GM12891 (cell line): ENCODE measurements around the gene EGFL8.

ENCODE experiments used
- DNase-seq: peaks from one replicate; pipeline ENCODE4 v3.0.0; 2011; ENCODE audit warnings: low spot score; ENCODE audit not compliant: insufficient read length
- FAIRE-seq: peaks from 2 replicates; lab custom pipeline; 2011; peaks lifted over from hg19 to GRCh38; lab: Jason Lieb, UNC
- PAX5 ChIP-seq: IDR thresholded peaks from 2 replicates; pipeline ENCODE4 v1.6.1; 2011; ENCODE audit warnings: low read length, moderate library complexity, mild to moderate bottlenecking; ENCODE audit not compliant: insufficient read depth, severe bottlenecking
- POLR2A ChIP-seq: IDR thresholded peaks from 2 replicates; pipeline ENCODE4 v1.6.1; 2011; ENCODE audit warnings: low read depth, low read length, control low read depth
- POLR2AphosphoS5 ChIP-seq: IDR thresholded peaks from 2 replicates; pipeline ENCODE4 v1.6.1; 2011; ENCODE audit warnings: low read depth, low read length, control low read depth
- POU2F2 ChIP-seq: IDR thresholded peaks from 2 replicates; pipeline ENCODE4 v1.6.1; 2011; ENCODE audit warnings: low read depth, mild to moderate bottlenecking, control low read depth, low read length, moderate library complexity
- SPI1 ChIP-seq: IDR thresholded peaks from 2 replicates; pipeline ENCODE4 v1.6.1; 2011; ENCODE audit warnings: low read depth, low read length, control low read depth
- TAF1 ChIP-seq: IDR thresholded peaks from 2 replicates; pipeline ENCODE4 v1.6.1; 2011; ENCODE audit warnings: low read depth, low read length, control low read depth

EGFL8 gene

DNA sequence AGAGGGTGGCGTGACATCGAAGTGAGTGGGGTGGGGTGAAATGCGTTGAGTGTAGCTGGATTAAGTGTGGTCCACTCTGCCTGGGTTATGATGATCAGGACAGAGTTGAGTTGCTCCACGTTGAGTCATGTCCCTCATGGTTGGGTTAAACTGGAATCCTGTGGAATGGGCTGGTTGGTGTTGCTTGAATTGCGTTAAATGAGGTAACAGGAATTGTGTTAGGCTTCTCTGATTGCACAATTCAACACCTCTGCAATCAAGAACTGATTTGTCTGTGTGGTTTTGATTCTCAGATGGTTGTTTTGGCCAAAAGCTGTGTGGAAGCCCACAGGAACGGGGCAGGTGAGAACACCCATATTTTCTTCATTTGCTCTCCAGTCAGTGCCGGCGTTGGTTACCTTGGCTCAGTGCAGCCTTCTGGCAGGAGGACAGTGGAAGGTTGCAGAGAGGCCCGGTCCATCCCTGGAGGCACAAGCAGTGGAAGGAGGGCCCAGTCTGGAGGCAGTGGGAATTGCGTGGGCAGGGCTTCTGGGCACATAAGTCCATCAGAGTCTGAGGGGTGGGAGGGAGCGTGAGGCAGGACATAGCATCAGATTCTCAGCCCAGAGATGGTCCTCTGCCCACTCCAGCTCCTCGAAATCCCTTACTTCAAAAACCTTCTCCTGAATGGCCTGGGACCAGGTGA lies 47.8 kb downstream of the EGFL8 start:
- no peak for DNase-seq
- FAIRE-seq: no peak
- no peak for TF ChIP-seq POLR2AphosphoS5
- no peak for TF ChIP-seq POU2F2
- TF ChIP-seq PAX5: no peak
- no peak for TF ChIP-seq TAF1
- TF ChIP-seq SPI1: no peak
- TF ChIP-seq POLR2A: no peak

DNA sequence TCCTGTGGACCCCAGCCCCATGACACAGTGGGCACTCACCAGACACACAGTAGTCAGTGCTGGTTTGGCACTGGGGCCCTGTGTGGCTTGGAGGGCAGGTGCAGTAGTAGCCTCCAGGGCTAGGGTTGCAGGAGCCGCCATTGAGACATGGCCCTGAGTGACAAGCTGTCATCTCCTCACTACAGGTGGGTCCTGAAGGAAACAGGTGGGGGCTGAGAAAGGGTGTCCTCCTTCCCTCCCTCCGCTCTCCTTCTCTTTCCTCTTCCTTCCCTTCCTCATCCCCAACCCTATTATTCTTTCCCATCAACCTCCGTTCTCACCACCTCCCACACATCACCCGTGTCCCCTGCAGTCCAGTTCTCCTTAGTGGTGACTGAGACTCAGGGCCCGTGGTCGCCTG lies 49.3 kb downstream of the EGFL8 start:
- DNase-seq (no peak), FAIRE-seq (no peak)
- TF ChIP-seq SPI1 (no peak), TAF1 (no peak), POLR2A (no peak), PAX5 (no peak), POLR2AphosphoS5 (no peak), POU2F2 (no peak)

DNA sequence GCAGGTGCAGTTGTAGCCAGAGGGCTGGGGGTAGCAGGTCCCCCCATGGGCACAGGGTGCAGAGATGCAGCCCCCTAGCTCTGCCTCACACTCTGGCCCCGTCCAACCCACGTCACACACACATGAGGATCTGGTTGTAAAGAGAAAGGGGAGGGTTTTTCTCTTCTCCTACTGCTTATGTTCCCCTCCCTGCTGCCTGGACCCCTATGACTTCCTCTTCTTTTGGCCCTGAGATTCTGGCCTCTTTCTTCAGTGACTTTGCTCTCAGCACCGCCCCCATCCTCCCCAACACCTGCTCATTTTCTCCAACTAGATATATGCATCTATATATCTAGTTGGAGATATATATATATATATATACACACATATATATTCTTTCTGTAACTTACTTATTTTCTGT lies 49.7 kb downstream of the EGFL8 start:
- TF ChIP-seq POLR2AphosphoS5 (no peak), PAX5 (no peak), POLR2A (no peak), SPI1 (0 out of 2 replicates have a peak, but pooled peaks have one; percentile 29), POU2F2 (no peak), TAF1 (no peak)

GRCh38 chr6:32215617-32216016 lies 51.2 kb downstream of the EGFL8 start:
- FAIRE-seq: no peak
- DNase-seq: no peak

More for the DNA sequence above, 49.7 kb downstream of the EGFL8 start:
- FAIRE-seq: no peak
- DNase-seq: no peak

GRCh38 chr6:32216285-32216684 lies 51.9 kb downstream of the EGFL8 start:
- TF ChIP-seq TAF1 (no peak), POLR2AphosphoS5 (no peak), POLR2A (no peak), SPI1 (no peak), POU2F2 (no peak), PAX5 (no peak)
- no peak for FAIRE-seq
- DNase-seq: no peak

More at GRCh38 chr6:32215617-32216016, 51.2 kb downstream of the EGFL8 start:
- TF ChIP-seq POLR2A: no peak
- TF ChIP-seq POLR2AphosphoS5: no peak
- TF ChIP-seq TAF1: no peak

DNA sequence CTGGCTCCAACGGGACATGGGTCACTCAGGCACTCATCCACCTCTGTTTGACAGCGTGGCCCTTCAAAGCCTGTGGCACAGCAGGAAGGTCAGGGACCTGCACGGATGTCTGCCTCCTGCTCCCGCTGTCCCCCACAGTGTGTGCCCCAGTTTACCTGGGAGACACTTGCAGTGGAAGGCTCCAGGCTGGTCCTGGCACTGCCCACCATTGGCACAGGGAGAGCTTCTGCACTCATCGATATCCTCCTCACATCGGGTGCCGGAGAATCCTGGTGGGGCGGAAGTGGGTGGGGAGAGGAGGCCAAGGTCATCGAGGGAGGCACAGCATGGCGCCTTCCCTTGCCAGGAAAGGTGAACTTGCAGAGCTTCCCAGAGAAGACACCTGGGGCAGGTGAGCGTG lies 52.6 kb downstream of the EGFL8 start:
- FAIRE-seq: no peak
- DNase-seq: no peak
- TF ChIP-seq TAF1: no peak
- no peak for TF ChIP-seq PAX5
- no peak for TF ChIP-seq POU2F2
- TF ChIP-seq SPI1: no peak
- TF ChIP-seq POLR2A: no peak
